ENCODE results near the gene EIF1AD.
A peak's percentile ranks its signal among the peaks of the same experiment; 100 is the strongest.
"Not testable (repeated sequence)": the region's sequence is repeated elsewhere in the genome, so short reads cannot be mapped to it uniquely, and the experiment has no call there.

EIF1AD gene

GRCh38 chr11:66022401-66023185 is 20.6 kb upstream of the EIF1AD start:
- peak; percentile 98 for DNase-seq (ENCODE audit: low spot score)

DNA sequence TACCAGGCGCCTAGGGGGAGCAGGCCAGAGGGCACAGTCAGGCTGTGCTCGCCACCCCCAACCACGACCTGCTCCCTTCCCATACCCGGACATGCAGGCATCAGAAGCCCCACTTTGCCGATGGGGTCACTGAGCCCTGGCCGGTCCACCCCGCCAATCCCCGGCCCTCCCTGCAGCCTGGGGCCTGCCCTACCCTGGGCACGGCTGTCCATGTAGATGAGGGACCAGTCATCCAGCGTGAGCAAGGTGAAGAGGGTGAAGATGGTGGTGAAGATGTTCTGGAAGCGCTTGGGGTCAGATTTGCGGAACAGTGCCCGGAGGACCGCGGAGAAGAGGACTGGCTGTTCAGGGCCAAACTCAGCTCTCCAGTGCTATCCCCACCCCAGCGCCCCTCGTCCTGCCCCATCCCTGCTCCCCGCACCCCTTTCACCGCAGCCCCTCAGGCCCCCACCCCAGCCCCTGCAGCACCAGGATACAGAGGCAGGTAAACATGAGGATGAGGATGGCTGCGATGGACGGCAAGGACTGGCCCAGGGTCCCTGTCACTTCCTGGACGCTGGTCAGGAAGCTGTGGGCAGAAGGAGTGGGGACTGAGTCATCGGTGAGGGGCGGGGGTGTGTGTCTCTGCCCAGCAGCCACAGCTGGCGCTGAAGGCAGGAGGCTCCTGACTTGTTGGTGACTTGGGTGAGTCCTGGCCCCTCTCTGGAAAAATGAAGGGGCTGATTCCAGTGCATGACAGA is 18.8 kb upstream of the EIF1AD start:
- DNase-seq (ENCODE audit: low spot score), result no peak

- DNase-seq (ENCODE audit: low spot score), result no peak
Measured at GRCh38 chr11:66020212-66020611, 18.3 kb upstream of the EIF1AD start.

DNA sequence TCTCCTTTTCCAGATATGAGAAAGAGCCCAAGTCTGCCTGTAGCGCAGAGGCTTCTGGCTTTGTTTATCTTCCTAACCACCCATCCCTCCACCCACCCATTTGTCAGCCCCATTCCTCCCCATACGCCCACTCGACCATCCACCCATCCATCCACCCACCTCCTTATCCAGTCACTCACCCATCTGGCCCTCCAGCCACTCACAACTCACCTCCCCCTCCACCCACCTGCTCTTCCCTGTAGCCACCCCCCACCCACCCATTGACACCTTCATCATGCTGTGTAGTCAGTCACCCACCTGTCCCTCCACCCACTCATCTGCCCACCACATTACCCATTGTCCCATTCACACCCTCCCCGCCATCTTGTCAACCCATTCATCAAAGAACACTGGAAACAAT is 15.4 kb upstream of the EIF1AD start:
- DNase-seq (ENCODE audit: low spot score), result no peak

DNA sequence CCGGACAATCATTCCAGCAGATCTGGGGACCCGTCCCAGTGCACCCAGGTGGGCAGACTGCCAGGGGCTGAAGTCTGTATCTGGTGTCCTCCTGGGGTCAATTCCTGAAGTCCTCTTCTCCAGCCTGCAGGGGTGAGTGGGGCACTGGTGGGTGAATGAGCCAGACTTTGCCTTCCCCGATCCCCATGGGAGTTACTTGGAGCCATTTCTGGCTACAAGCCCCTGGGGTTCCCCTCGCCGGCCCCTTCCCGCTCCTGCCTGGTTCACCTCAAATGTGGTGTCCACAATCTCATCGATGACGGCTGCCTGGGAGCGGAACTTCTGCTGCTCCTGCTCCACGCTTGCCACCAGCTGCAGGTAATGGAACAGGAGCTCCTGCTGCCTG is 14.8 kb upstream of the EIF1AD start:
- no peak for DNase-seq (ENCODE audit: low spot score)

DNA sequence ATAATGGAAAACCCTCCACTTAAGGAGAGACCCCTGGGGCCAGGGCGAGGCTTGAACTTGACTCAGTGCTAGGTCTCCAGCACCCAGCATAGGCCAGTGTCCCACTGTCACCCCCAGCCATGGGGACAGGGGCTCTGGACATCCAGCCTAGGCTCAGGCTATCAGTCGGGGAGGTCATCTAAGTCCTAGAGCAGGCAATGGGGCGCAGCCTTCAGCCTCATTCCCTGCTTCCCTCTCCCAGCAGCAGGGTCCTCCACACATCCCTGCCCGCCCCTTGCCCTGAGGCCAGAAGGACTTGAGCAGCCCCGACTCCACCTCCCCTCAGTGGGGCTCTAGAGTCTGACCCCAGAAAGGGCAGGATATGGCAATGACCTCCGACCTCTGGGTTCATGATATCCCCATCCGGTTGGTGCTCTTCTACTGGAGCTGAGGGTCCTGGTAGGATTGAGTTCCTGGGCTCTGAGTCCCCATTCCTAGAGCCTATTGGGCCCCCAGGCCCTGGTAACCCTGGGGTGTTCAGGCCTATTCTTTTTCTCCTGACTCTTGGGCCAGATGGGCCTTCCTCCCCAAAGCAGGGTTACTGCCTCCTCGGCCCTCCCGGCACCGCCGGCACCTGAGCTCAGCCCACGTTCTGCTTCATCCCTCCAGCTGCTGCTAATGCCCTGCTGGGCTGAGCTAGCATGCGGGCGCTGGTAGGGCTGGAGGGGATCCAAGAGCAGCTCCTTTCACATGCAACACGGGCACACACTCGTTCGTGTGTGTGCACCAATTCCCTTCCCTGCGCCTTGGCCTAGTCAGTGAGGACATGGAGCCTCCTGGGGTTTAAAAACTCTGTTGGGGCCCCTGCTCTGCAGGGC is 14.2 kb upstream of the EIF1AD start:
- no peak for DNase-seq (ENCODE audit: low spot score)

GRCh38 chr11:66015454-66015881 is 13.5 kb upstream of the EIF1AD start:
- no peak for DNase-seq (ENCODE audit: low spot score)

DNA sequence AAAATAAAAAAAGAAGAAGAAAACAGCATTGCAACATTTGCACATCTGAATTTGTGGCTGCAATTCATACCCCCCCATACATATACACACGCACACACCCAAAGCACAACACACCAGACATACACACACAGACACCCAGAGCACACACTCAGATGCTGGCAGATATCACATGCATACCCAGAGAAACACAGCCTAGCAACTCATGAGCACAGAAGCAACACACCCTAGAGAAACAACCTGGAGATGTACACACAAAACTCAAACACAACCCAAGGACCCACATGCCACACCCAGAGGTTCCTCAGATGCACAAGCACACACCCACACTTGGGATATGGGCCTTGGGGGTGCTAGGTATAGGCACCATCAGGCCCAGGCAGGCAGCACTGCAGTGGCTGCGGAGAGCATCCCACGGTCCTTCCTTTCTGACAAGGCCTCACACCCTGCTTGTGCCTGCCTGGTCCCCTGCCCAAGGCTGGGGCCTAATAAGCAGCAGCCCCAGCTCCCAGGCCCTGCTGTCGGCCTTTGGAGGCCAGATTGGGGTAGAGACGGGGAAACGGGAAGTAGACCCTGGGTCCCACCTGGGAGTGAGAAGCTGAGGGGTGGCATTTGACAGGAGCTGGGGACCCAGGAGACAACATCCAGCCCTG is 13.0 kb upstream of the EIF1AD start:
- no peak for DNase-seq (ENCODE audit: low spot score)

DNA sequence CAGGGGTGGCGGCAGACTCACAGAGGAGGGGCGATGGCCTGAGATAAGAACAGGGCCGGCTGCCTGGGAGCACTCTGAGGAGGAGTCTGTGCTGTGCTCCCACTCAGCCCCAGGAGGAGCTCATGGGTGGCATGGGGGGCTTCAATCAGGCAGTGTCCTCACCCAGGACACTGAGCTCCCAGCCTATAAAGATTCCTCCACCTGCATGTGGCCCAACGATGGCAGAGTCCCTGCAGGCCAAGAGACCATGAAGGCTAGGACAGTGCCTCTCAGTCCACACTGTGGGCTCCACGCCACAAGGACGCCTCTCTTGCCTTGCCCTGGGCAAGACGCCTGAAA is 11.8 kb upstream of the EIF1AD start:
- no peak for DNase-seq (ENCODE audit: low spot score)

- no peak for DNase-seq (ENCODE audit: low spot score)
Measured at GRCh38 chr11:66012946-66013761, 11.2 kb upstream of the EIF1AD start.

- DNase-seq (ENCODE audit: low spot score), result no peak
Measured at GRCh38 chr11:66012371-66012945, 10.5 kb upstream of the EIF1AD start.

- DNase-seq (ENCODE audit: low spot score), result peak; percentile 59
Measured at GRCh38 chr11:66011785-66012303, 9.9 kb upstream of the EIF1AD start, which contains the start of gene CST6. Gene CST6, plus strand, starts transcription at chr11:66012008. Its CDS starts 37 bp downstream, at chr11:66012045.

- peak; percentile 60 for DNase-seq (ENCODE audit: low spot score)
Measured at GRCh38 chr11:66011239-66011784, 9.4 kb upstream of the EIF1AD start.

DNA sequence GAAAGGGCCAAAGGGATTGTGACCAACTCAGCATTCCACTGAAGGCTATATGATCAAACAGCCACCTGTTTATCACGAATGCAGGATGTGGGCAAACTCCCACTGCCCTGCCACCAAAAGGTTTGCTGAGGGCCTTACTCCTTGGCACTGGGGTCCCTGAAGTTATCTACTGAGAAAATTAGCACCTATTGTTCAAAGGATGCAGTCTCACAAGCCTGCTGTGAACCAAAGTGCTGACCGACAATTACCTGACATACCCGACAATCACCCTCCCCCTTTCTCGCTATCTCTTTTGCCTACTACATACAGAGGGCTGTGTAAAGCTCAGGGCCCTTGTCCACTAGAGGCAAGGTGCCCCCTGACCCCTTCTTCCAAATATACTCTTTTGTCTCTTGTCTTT is 8.1 kb upstream of the EIF1AD start:
- not testable (repeated sequence) for DNase-seq (ENCODE audit: low spot score)

DNA sequence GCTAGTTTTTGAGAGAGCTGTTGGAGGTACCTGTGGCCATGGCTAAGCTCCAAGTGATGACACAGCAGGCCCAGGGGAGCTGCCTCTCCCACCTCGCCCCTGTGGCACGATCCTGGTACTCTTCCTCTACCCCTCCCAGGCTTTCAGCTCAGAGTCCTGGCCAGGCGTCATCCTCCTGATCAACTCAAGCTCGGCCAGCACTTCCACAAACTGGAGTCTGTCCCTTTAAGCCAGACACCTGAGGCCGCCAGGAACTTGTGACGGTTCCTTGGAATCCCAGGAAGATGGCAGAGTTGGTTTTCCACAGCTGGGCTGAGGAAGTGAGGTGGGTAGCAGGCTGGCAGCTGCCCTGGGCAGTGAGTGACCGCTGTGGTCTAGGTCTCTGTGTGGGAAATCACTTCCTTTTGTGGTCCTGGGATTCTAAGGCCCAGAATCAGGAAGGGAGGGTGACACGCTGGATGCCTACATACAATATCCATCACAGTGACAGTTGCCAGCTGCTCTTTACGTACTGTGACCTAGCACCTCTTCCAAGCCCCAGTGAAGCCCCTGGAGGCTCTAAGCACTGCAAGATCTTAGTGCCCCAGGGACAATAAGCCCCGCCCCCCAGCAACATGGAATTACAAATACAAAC is 6.6 kb upstream of the EIF1AD start:
- no peak for DNase-seq (ENCODE audit: low spot score)

DNA sequence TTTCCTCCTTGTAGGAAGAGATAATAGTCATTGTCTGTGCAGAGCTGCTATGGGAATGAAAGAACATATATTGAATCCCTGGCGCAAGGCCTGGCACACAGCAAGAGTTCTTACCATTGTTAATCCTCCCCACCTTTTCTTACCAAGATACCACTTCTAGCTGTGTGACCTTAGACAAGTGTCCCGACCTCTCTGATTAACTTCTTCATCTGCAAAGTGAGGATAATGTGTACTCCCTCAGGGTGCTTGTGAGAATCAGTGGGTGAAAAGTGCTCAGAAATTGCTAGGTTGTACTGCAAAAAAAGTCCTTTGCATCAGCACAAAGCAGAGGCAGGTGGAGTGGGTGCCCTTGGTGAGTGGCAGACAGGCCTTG is 6.1 kb upstream of the EIF1AD start:
- no peak for DNase-seq (ENCODE audit: low spot score)

DNA sequence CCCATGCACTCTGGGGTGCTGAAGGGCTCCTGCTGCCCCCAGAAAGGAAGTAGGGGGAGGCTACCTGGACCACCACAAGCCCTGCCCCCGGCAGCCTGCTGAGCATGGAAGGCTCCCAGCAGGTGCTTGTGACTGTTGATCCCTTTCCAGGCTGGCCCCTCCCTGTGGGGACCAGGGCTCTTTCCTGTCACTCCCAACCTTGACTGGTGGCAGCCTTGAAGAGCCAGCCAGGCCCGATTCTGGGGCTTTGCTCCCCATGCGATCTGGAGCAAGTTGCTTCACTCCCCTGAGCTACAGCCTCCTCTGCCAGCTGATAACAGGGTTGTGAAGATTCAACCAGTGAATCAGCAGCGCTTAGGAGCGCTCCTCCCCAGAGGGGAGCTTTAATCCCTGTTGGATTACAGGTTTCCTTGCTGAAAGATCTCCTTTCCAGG is 5.3 kb upstream of the EIF1AD start:
- no peak for DNase-seq (ENCODE audit: low spot score)

GRCh38 chr11:66006891-66007176 is 4.9 kb upstream of the EIF1AD start:
- no peak for DNase-seq (ENCODE audit: low spot score)

DNA sequence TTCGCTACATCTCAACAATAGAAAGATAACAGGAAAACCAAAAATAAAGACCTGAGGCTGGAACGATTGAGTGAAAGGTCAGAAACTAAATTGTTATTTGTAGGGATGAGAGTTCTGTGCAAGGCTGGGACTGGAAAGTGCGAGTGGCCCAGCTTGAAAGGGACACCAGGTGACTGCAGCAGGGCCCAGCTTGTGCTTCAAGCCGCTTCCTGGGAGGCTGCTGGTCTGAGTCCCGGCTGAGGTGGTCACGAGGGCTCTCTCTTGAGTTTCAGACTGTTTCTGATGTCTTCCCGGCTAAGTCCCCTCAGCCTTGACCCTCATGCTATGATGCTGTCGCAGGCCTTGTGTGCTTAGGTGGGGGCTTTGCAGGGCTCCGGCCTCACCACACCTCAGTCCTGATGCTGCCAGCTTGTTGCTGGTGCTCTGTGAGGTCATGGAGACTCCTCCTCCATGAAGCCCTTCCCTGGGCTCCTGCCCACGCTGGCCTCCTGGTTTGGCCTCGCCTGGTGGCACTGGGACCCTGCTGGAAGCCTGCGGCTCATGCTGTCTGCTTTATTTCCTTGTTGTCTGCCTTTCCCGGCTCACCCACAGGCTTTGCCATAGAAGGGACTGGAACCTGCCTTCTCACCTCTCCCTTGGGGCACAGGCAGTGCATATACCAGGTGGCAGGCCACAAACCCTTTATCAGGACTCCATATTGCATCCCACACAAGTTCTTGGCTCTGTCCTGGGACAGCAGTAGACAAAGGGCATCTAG is 4.4 kb upstream of the EIF1AD start:
- DNase-seq (ENCODE audit: low spot score), result no peak

Measured in iPS-NIHi11 (cell line).